Measurements from ENCODE around the gene KDM5A.
"Not testable (repeated sequence)": the region's sequence is repeated elsewhere in the genome, so short reads cannot be mapped to it uniquely, and the experiment has no call there.

KDM5A gene

DNA sequence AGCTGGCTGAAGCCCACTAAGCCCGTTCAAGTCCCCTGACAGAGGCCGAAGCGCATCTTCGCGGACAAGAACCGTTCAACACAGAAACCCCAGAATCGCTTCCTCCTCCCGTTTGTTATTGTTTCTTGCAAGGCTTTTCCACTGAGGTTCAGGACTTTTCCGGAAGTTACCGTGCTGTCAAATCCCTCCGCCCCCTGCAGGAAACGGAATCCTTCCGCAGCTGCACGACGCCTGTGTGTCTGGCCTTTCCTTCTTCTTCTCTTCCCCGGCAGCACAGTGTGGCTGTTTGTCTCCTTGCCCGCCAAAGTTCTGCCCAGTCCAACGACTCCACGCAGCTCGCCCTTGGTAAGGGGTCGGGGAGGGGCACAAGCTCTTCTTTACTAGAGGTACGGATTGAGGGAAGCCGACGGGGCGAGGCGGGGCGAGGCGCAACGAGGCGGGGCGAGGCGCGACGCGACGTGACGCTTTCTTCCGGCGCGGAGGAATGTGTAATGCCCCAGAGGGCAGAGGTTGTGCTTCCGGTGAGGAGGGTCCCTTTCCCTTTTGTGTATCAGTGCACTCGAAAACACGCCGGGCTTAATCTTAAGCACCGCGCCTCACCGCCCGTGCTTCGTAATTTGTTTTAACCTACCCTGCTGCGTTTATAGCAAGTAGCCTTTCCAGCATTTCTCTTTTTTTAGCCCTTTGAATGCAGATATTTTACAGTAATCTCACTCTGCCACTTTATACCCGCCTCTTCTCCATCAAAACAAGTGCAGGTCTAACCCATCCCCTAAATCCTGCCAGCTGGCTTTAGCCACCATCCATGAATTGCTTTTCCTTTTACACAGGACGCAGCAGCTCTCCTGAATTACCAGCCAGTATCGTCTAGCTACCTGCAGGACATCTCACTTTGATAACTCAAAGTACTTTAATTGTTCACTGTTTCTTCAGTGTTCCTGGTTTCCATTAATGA, at the start of gene KDM5A:
Gene KDM5A (minus strand): TSS at position 179 of the 955 bp plus-strand sequence. CDS start 229 bp downstream, outside the sequence.
- DNase-seq, result peak; percentile 99

GRCh38 chr12:435737-436136, 46.6 kb upstream of the KDM5A start:
- DNase-seq, result not testable (repeated sequence)

GRCh38 chr12:422526-422925, 33.4 kb upstream of the KDM5A start:
- no peak for DNase-seq

- no peak for DNase-seq
Observed at GRCh38 chr12:418432-418831, 29.3 kb upstream of the KDM5A start.

- DNase-seq, result no peak
Observed at GRCh38 chr12:414859-415258, 25.7 kb upstream of the KDM5A start.

GRCh38 chr12:402029-402389, 12.9 kb upstream of the KDM5A start:
- no peak for DNase-seq

DNA sequence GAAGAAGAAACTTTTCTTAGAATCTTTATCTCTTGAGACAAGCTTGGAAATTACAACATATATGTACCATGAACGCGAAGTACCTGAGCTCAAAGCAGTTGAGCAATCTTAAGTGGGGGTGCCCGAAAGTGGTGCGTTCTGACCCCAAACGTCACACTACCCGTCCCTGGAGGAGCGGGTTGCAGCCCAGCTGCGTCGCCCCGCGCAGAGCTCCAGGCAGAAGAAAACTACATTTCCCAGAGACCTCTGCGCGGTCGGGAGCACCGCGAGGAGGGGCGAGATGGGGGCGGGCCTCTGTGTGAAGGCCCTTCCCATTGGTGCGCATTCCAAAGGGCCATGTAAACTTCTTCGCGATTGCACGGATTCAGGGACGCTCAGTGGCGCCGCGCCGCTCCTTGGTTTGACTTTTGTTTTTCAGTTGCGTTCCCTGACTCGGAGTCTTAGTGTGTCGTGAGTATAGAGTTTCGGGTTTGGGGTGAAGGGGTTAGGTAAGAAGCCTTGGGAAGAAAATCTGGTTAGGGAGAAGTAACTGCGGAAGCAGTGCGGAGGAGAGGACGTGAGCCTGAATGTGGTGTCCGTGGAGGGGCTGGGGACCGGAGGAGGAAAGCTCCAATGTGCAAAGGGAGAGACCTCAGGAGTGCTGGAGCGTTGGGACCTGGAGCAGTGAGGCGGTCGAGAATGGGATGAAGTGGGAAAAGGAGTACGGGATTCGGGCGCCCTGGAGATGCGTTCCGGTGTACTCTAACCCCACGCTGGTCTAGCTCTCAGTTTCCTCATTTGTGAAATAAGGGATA, 12.3 kb upstream of the KDM5A start, which contains the start of gene CCDC77:
Gene CCDC77 (plus strand): TSS at position 410 of the 794 bp plus-strand sequence. CDS start 7,740 bp downstream, outside the sequence.
- DNase-seq, result peak; percentile 96

DNA sequence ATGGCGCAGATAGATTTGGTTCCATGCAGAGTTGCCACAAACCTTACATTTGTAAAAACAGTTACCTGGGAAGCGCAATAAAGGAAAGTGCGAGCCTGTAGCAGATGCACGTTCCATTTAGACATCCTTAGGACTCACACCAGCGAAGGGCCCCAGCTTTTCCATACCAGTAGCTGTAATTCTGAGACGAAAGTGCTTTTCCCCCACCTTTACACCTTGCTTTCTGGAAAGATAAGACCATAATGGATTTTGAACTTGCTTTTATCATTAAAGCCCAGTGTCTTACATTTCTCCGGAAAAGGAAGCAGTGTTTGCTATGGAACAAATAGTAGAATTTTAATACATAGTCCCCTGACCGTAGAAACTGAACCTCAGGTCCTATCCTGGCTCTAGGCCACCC, 11.7 kb upstream of the KDM5A start:
- DNase-seq, result no peak

DNA sequence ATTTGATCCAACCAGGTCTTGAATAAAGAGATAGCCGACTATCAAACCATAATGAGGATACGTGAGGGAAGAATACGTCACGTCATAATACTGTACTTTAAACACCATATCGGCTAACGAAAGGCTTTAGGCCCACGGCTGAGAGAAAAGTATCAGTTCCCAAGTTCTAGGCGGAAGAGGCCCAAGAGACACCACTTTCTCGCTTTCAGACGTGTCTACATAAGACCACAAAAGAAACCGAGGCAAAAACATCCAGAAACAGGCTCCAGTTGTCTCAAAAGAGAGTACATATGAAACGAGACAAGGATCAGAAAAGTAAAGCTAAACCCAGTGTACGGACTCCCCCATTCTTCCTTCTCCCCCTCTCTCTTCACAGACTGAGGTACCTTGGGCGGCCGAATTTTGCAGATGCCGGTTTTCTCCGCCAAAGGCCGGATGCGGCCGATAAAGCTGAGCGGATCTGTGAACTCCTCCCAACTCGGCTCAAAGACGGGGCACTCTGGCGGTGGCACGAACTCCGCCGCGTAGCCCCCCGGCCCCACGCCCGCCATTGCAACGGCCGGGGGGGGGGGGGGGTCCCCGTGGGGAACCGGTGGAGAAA, 479 bp downstream of the KDM5A start:
- no peak for DNase-seq

- no peak for DNase-seq
Observed at GRCh38 chr12:388012-388411, 1.1 kb downstream of the KDM5A start.

DNA sequence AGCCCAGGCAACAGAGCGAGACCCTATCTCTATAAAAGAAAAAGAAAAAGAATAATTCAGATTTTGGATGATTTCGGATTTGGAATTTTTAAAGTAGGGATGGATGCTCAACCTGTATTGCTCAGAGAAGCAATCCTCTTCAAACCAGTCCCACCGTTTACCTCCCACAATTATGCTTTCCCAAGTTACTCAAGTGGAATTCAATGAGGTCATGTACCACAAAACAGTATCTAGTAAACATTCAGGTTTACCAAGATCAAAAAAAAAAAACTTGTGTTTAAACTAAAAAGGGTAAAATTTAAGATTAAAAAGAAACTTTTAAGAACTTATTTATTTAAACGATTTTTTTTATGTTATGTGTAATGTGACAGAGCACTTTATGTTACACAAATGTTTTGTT, 2.5 kb downstream of the KDM5A start:
- no peak for DNase-seq

- not testable (repeated sequence) for DNase-seq
Observed at GRCh38 chr12:370739-371485, 18.2 kb downstream of the KDM5A start.

- DNase-seq, result no peak
Observed at GRCh38 chr12:367972-368371, 21.1 kb downstream of the KDM5A start.

GRCh38 chr12:366820-367219, 22.3 kb downstream of the KDM5A start:
- DNase-seq, result no peak

GRCh38 chr12:359091-359490, 30.0 kb downstream of the KDM5A start:
- no peak for DNase-seq

DNA sequence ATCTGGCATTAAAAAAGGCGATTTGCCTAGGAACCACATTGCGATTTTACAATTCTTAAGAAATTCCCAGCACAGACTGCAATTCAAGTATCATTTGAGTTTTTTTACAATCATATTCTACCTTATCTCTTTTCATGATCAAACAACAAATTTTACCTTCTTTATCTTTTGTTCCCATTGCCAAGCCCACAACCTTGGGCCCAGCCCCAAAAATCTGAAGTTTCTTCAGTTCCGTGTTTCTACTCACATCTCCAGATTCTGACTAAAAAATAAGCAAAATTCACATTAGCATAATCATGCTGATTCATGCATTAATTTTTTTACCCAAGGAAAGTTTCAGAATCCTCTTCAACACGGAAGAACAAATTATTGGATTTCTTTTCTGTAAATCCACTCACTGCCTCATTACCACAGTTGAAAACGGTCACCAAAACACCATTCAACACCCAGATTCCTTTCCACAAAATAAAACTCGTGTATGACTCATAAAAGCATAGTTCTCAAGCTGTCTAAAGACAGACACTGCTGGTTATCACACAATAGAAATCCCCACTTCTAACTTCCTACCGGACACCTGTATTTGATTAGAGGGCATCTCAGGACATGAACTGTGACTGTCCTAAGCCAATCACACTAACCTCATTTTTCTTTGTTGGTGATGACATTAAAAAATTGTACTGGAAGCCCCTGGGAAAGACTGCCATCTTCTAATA, 32.7 kb downstream of the KDM5A start:
- no peak for DNase-seq

DNA sequence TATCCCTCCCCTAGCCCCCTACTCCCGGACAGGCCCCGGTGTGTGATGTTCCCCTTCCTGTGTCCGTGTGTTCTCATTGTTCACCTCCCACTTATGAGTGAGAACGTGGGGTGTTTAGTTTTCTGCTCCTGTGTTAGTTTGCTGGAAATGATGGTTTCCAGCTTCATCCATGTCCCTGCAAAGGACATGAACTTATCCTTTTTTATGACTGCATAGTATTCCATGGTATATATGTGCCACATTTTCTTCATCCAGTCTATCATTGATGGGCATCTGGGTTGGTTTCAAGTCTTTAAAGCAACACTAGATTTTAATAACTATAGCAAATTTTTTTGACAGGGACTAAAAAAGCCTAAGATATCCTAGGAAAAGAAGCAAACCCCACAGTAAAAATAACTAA, 37.9 kb downstream of the KDM5A start:
- DNase-seq, result not testable (repeated sequence)

DNA sequence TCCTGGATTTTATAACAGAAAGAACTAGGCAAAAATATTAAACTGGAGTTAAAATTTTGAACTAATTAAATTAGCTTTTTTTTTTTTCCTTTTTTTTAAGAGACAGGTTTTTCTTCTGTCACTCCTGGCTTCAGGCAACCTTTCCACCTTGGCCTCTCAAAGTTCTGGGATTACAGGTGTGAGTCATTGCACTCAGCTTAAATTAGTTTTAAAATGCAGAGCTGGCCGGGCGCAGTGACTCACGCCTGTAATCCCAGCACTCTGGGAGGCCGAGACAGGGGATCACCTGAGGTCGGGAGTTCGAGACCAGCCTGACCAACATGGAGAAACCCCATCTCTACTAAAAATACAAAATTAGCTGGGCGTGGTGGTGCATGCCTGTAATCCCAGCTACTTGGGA, 39.5 kb downstream of the KDM5A start:
- DNase-seq, result not testable (repeated sequence)

- not testable (repeated sequence) for DNase-seq
Observed at GRCh38 chr12:343036-343435, 46.1 kb downstream of the KDM5A start.

DNA sequence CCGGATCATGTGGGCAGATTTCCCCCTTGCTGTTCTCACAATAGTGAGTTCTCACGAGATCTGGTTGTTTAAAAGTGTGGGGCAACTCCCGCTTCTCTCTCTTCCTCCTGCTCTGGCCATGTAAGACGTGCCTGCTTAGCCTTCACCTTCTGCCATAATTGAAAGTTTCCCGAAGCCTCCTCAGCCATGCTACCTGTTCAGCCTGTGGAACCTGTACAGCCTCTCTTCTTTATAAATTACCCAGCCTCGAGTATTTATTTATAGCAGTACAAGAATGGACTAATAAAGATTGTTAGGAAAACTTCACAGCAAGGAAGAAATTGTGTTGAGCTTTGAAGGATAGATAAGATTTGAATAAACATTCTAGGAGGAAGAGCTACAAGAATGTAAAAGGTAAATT, 52.1 kb downstream of the KDM5A start:
- DNase-seq, result no peak

GRCh38 chr12:334125-334524, 55.0 kb downstream of the KDM5A start:
- DNase-seq, result no peak
